IMR-90 (cell line): ENCODE data around the gene RFX2. TPM values are rescaled to one million over a fixed set of nuclear protein-coding genes. Genes with fewer than 3 reads are reported as not detected.

Experiments used
- ATAC-seq: fragments of 200-7000 bp; cut with Tn5 transposase; 2 replicates; pipeline ENCODE4 v1.9.1; 2020; ENCODE audit warnings: low read depth, mild to moderate bottlenecking, moderate library complexity
- BruUV-seq: library from RNA; stranded (reverse); fragments of 400-500 nt; replicated peaks from 2 replicates; lab custom pipeline; 2021; lab: Mats Ljungman, UMichigan
- CTCF ChIA-PET: fragments of 300-600 bp; formaldehyde crosslinking; extraction: SDS; loops from one replicate; lab custom pipeline; 2021; ENCODE audit warnings: antibody characterized with exemption; lab: Yijun Ruan, JAX
- POLR2A ChIA-PET: fragments of 300-600 bp; sonication (Branson Sonifier 250); formaldehyde crosslinking; loops from one replicate; lab custom pipeline; 2022; ENCODE audit warnings: antibody characterized with exemption; ENCODE audit not compliant: unreplicated experiment; lab: Charles Lee
- DNase-seq: peaks from one replicate; pipeline ENCODE4 v3.0.0; 2013
- H2AFZ ChIP-seq: replicated peaks from 2 replicates; pipeline ENCODE3; 2013; ENCODE audit warnings: low read length, mild to moderate bottlenecking; ENCODE audit not compliant: poor library complexity
- H2AK5ac ChIP-seq: 2 replicates; pipeline ENCODE4 v1.6.1; 2013; ENCODE audit warnings: low read depth, low read length, inconsistent platforms
- H2AK9ac ChIP-seq: replicated peaks from 2 replicates; pipeline ENCODE3; 2013; ENCODE audit warnings: mild to moderate bottlenecking, low read depth, low read length, moderate library complexity; ENCODE audit not compliant: poor library complexity
- H2BK120ac ChIP-seq: 2 replicates; pipeline ENCODE4 v1.6.1; 2013; ENCODE audit warnings: low read depth, low read length, inconsistent platforms
- H2BK15ac ChIP-seq: 3 replicates; pipeline ENCODE4 v1.6.1; 2013; ENCODE audit warnings: low read depth, low read length, inconsistent platforms
- H2BK20ac ChIP-seq: 2 replicates; pipeline ENCODE4 v1.6.1; 2013; ENCODE audit warnings: low read depth, mild to moderate bottlenecking, inconsistent platforms, low read length, moderate library complexity
- H2BK5ac ChIP-seq: 2 replicates; pipeline ENCODE4 v1.6.1; 2013; ENCODE audit warnings: mild to moderate bottlenecking, low read depth, low read length, inconsistent platforms; ENCODE audit not compliant: poor library complexity, severe bottlenecking
- H3K14ac ChIP-seq: replicated peaks from 2 replicates; pipeline ENCODE4 v1.6.1; 2013; ENCODE audit warnings: low read depth, low read length, inconsistent platforms
- H3K18ac ChIP-seq: 2 replicates; pipeline ENCODE4 v1.6.1; 2013; ENCODE audit warnings: low read depth, low read length, control low read depth
- H3K23ac ChIP-seq: 2 replicates; pipeline ENCODE4 v1.6.1; 2013; ENCODE audit warnings: low read depth, low read length, inconsistent platforms
- H3K27ac ChIP-seq: 2 replicates; pipeline ENCODE4 v1.5.1; 2013; ENCODE audit warnings: mild to moderate bottlenecking, control low read depth, low read length; ENCODE audit not compliant: insufficient read depth
- H3K27me3 ChIP-seq: 2 replicates; pipeline ENCODE4 v1.6.1; 2013; ENCODE audit warnings: low read length; ENCODE audit not compliant: control insufficient read depth, insufficient read depth
- H3K36me3 ChIP-seq: 2 replicates; pipeline ENCODE4 v1.6.1; 2013; ENCODE audit warnings: low read length, mixed read lengths; ENCODE audit not compliant: control insufficient read depth, insufficient read depth
- H3K4ac ChIP-seq: 2 replicates; pipeline ENCODE4 v1.6.1; 2013; ENCODE audit warnings: low read depth, low read length, inconsistent platforms
- H3K4me1 ChIP-seq: 2 replicates; pipeline ENCODE4 v1.6.1; 2013; ENCODE audit warnings: low read length, mixed read lengths; ENCODE audit not compliant: control insufficient read depth, insufficient read depth
- H3K4me2 ChIP-seq: 2 replicates; pipeline ENCODE4 v1.6.1; 2013; ENCODE audit warnings: low read depth, mild to moderate bottlenecking, control low read depth, low read length, moderate library complexity
- H3K4me3 ChIP-seq: 2 replicates; pipeline ENCODE4 v1.5.1; 2013; ENCODE audit warnings: low read depth, mild to moderate bottlenecking, control low read depth, low read length, moderate library complexity; ENCODE audit not compliant: insufficient read depth
- H3K56ac ChIP-seq: 2 replicates; pipeline ENCODE4 v1.6.1; 2013; ENCODE audit warnings: low read length, inconsistent platforms; ENCODE audit not compliant: insufficient read depth; ENCODE audit errors: extremely low read depth
- H3K79me1 ChIP-seq, 2 experiments: 2 replicates each; pipeline ENCODE4 v1.6.1; 2013; ENCODE audit warnings: low read length in 2 of 2, inconsistent platforms in 1 of 2, low read depth in 1 of 2
- H3K9ac ChIP-seq: 2 replicates; pipeline ENCODE4 v1.6.1; 2013; ENCODE audit warnings: low read depth, low read length, control low read depth
- H3K9me1 ChIP-seq: 2 replicates; pipeline ENCODE4 v1.6.1; 2013; ENCODE audit warnings: low read length, inconsistent platforms; ENCODE audit not compliant: insufficient read depth
- H3K9me3 ChIP-seq: 2 replicates; pipeline ENCODE4 v1.6.1; 2013; ENCODE audit warnings: low read length; ENCODE audit not compliant: control insufficient read depth, insufficient read depth
- H4K20me1 ChIP-seq: 2 replicates; pipeline ENCODE4 v1.6.1; 2013; ENCODE audit warnings: low read length, inconsistent platforms; ENCODE audit not compliant: insufficient read depth
- H4K5ac ChIP-seq: 2 replicates; pipeline ENCODE4 v1.6.1; 2013; ENCODE audit warnings: mild to moderate bottlenecking, low read depth, low read length, control low read depth
- H4K8ac ChIP-seq, 2 experiments: 2 replicates each; pipeline ENCODE4 v1.6.1; 2013; ENCODE audit warnings: low read depth in 2 of 2, low read length in 2 of 2, control low read depth in 1 of 2, inconsistent platforms in 1 of 2
- H4K91ac ChIP-seq: 2 replicates; pipeline ENCODE4 v1.6.1; 2013; ENCODE audit warnings: low read depth, low read length, inconsistent platforms; ENCODE audit not compliant: insufficient read depth
- BHLHE40 ChIP-seq: fragments of 150-350 bp; IDR thresholded peaks from 2 replicates; pipeline ENCODE4 v1.6.1; 2016; ENCODE audit warnings: mild to moderate bottlenecking, low read depth, low read length
- CEBPB ChIP-seq: IDR thresholded peaks from 2 replicates; pipeline ENCODE4 v1.6.1; 2012; ENCODE audit warnings: low read depth, low read length, improper control_type of control experiment
- CHD1 ChIP-seq: IDR thresholded peaks from 2 replicates; pipeline ENCODE4 v1.6.1; 2012; ENCODE audit warnings: low read depth, low read length, improper control_type of control experiment
- MAZ ChIP-seq: IDR thresholded peaks from 2 replicates; pipeline ENCODE4 v1.6.1; 2012; ENCODE audit warnings: low read depth, mild to moderate bottlenecking, low read length, improper control_type of control experiment, moderate library complexity, borderline replicate concordance
- MXI1 ChIP-seq: IDR thresholded peaks from 2 replicates; pipeline ENCODE4 v1.6.1; 2012; ENCODE audit warnings: low read depth, mild to moderate bottlenecking, low read length, moderate library complexity, borderline replicate concordance
- POLR2A ChIP-seq: IDR thresholded peaks from 2 replicates; pipeline ENCODE4 v1.6.1; 2012; ENCODE audit warnings: mild to moderate bottlenecking, low read depth, low read length
- RAD21 ChIP-seq: IDR thresholded peaks from 2 replicates; pipeline ENCODE4 v1.6.1; 2012; ENCODE audit warnings: low read length, improper control_type of control experiment
- RCOR1 ChIP-seq: IDR thresholded peaks from 2 replicates; pipeline ENCODE4 v1.6.1; 2012; ENCODE audit warnings: mild to moderate bottlenecking, low read length, improper control_type of control experiment; ENCODE audit not compliant: insufficient replicate concordance
- RFX5 ChIP-seq: IDR thresholded peaks from 2 replicates; pipeline ENCODE4 v1.8.0; 2012; ENCODE audit warnings: low read depth, mild to moderate bottlenecking, low read length, moderate library complexity
- WGBS, 2 experiments: methylation state at CpG; one replicate each; pipeline versions ENCODE4 v1.1.5 to v1.1.7; 2013; ENCODE audit warnings: missing lambda C conversion rate in 2 of 2; ENCODE audit not compliant: insufficient read length in 1 of 2; ENCODE audit errors: extremely low coverage in 2 of 2; 5-methylcytosine and 5-hydroxymethylcytosine counted together
- dilution Hi-C: fragments of 300-500 bp; cut with HindIII; formaldehyde crosslinking; loops from one replicate; pipeline ENCODE4 v1.14.3; 2018; ENCODE audit warnings: low sequenced_read_pairs; ENCODE audit not compliant: unreplicated experiment
- in situ Hi-C: fragments of 300-500 bp; cut with MboI; formaldehyde crosslinking; loops from 3 replicates; pipeline ENCODE4 v1.14.3; 2019; ENCODE audit warnings: low sequenced_read_pairs, inconsistent platforms, mixed read lengths
- intact Hi-C: fragments of 100-400 bp; cut with micrococcal nuclease; formaldehyde crosslinking; loops from 2 replicates; pipeline ENCODE4 v1.10.0; 2022
- polyA plus RNA-seq, 3 experiments: library from polyadenylated mRNA; depleted of rRNA; stranded (reverse); fragments of >200 nt; gene quantifications; 2 replicates each; pipeline ENCODE4 v1.2.3, GENCODE V29; 2012; ENCODE audit warnings: low replicate concordance in 1 of 3
- total RNA-seq: library from RNA; depleted of rRNA; stranded (reverse); fragments of >200 nt; gene quantifications from 2 replicates; pipeline ENCODE4 v1.2.3, GENCODE V29; 2012
- TF ChIP-seq, protein P1 (sequence below): fragments of 150-350 bp; IDR thresholded peaks from 2 replicates; pipeline ENCODE4 v1.6.1; 2017; ENCODE audit warnings: mild to moderate bottlenecking, antibody characterized with exemption, low read length, low read depth
- TF ChIP-seq, protein P2 (sequence below): conservative IDR thresholded peaks from 2 replicates; pipeline ENCODE4 v1.5.1; 2012; ENCODE audit warnings: mild to moderate bottlenecking, low read depth, low read length, improper control_type of control experiment

RFX2 gene
- total and polyA plus RNA-seq, 2 of the 4 experiments (the other 2 are of a cell fraction), result 2.2 to 4.9 TPM

DNA sequence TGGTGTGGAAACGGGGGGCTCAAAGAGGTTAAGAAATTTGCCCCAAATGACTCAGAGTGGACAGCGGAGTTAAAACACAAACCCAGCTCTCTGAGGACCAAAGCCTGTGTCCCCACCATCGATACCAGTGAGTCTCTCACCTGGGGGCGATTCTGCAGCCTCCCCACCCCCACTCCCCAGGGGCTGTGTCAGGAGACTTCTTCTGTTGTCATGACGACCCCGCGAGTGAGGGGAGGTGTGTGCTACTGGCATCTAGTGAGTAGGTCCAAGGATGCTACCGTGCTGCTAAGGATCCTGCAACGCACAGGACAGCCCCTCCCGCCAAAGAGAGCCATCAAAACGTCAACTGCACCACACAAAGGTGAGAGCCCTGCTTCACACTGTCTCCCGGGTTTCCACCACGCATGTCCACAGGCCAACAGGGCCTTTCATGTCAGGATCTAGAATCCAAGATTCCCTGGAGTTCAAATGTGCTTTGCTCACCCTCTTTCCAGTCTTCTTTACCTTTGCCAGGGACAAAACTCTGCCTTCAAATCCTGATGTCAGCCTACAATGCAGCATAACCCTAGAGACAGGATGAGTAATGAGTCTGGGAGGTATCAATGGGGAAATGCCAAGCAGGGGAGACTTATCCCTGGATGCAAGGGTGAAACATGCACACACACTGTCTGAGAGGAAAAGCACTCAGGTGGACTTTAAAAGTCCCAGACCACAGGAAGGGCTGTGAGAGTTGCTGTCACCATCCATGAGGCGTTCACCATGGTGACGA, 136.2 kb downstream of the RFX2 start:
- Histone ChIP-seq H3K4me3 (no peak overlapping the region), H2AK5ac (no peak overlapping the region; the same call in 1 of the 2 replicates), H2BK120ac (no peak overlapping the region), H2BK15ac (no peak overlapping the region), H2AK9ac (no peak overlapping the region), H3K9me1 (peaks cover 30% of the 10 kb centered on the region), H4K8ac (no peak overlapping the region), H3K56ac (no peak overlapping the region), H4K91ac (no peak overlapping the region), H4K5ac (no peak overlapping the region), H3K27me3 (no peaks in the 10 kb centered on the region), H3K23ac (no peak overlapping the region), H2BK5ac (no peak overlapping the region), H3K27ac (no peak overlapping the region), H3K4me1 (peaks cover 15% of the 10 kb centered on the region), H2BK20ac (no peak overlapping the region), H3K14ac (no peak overlapping the region), H3K4me2 (no peak overlapping the region), H3K36me3 (peaks cover 20% of the 10 kb centered on the region), H3K79me1 (peaks cover 11 to 84% of the 10 kb centered on the region in 2 experiments), H3K4ac (no peak overlapping the region), H3K9me3 (no peaks in the 10 kb centered on the region), H2AFZ (no peak overlapping the region), H4K20me1 (peaks cover 76% of the 10 kb centered on the region), H3K18ac (no peak overlapping the region), H3K9ac (no peak overlapping the region)
- BruUV-seq, result no TSS peak
- intact Hi-C loops (no loop called here), dilution Hi-C loops (no loop called here), in situ Hi-C loops (no loop called here)
- no peak for DNase-seq
- ChIA-PET CTCF (no interaction called here), POLR2A (no interaction called here)
- TF ChIP-seq MAZ (no peak), RAD21 (no peak), POLR2A (no peak), BHLHE40 (no peak), MXI1 (no peak), RCOR1 (no peak), CEBPB (no peak), CHD1 (no peak), RFX5 (no peak)
- TF ChIP-seq, protein P1, sequence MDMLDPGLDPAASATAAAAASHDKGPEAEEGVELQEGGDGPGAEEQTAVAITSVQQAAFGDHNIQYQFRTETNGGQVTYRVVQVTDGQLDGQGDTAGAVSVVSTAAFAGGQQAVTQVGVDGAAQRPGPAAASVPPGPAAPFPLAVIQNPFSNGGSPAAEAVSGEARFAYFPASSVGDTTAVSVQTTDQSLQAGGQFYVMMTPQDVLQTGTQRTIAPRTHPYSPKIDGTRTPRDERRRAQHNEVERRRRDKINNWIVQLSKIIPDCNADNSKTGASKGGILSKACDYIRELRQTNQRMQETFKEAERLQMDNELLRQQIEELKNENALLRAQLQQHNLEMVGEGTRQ, result no peak
- TF ChIP-seq, protein P2, sequence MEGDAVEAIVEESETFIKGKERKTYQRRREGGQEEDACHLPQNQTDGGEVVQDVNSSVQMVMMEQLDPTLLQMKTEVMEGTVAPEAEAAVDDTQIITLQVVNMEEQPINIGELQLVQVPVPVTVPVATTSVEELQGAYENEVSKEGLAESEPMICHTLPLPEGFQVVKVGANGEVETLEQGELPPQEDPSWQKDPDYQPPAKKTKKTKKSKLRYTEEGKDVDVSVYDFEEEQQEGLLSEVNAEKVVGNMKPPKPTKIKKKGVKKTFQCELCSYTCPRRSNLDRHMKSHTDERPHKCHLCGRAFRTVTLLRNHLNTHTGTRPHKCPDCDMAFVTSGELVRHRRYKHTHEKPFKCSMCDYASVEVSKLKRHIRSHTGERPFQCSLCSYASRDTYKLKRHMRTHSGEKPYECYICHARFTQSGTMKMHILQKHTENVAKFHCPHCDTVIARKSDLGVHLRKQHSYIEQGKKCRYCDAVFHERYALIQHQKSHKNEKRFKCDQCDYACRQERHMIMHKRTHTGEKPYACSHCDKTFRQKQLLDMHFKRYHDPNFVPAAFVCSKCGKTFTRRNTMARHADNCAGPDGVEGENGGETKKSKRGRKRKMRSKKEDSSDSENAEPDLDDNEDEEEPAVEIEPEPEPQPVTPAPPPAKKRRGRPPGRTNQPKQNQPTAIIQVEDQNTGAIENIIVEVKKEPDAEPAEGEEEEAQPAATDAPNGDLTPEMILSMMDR, result no peak
- WGBS, 2 experiments, result 85% methylated on average over 4 of the region's 15 CpGs; no CpG with 5 or more reads in 1 of the 2 experiments
- ATAC-seq, result no peak
